Measurements from ENCODE around the gene PFDN6. TPM values are rescaled to one million over a fixed set of nuclear protein-coding genes. Genes with fewer than 3 reads are reported as not detected.

PFDN6 gene
- total and polyA plus RNA-seq, 9 of the 15 experiments (the other 6 are each of a cell fraction or from before 2014, with no cell fraction given) = 6.8 to 475 (median 216) TPM

DNA sequence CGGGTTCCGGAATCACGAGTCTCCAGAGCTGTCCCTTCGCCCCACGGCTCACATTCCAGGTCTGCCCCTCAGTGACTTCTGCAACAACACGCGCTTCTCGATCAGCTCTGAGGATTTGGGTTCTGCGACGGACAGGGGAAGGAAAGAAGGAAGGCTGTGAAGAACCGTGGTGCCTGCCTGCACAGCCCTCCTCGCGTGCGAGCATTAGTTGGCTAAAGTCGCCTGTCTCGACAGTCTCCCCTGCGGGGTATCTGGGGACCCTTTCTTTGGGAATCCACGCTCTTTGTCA lies 40.8 kb upstream of the PFDN6 start (continued):
- no peak for TF ChIP-seq RBM14 (IDR thresholded peaks at IDR 0.05; ENCODE audit: borderline replicate concordance, insufficient read depth, low read depth, low read length)
- TF ChIP-seq ZNF445 (CRISPR knock-in tag; IDR thresholded peaks at IDR 0.05; ENCODE audit: low read depth) = no peak
- TF ChIP-seq, protein P1, sequence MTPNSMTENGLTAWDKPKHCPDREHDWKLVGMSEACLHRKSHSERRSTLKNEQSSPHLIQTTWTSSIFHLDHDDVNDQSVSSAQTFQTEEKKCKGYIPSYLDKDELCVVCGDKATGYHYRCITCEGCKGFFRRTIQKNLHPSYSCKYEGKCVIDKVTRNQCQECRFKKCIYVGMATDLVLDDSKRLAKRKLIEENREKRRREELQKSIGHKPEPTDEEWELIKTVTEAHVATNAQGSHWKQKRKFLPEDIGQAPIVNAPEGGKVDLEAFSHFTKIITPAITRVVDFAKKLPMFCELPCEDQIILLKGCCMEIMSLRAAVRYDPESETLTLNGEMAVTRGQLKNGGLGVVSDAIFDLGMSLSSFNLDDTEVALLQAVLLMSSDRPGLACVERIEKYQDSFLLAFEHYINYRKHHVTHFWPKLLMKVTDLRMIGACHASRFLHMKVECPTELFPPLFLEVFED (CRISPR knock-in tag; conservative IDR thresholded peaks at IDR 0.05) = no peak
- TF ChIP-seq ZNF79 (CRISPR knock-in tag; IDR thresholded peaks at IDR 0.05; ENCODE audit: low read depth) = no peak
- TF ChIP-seq, protein P2, sequence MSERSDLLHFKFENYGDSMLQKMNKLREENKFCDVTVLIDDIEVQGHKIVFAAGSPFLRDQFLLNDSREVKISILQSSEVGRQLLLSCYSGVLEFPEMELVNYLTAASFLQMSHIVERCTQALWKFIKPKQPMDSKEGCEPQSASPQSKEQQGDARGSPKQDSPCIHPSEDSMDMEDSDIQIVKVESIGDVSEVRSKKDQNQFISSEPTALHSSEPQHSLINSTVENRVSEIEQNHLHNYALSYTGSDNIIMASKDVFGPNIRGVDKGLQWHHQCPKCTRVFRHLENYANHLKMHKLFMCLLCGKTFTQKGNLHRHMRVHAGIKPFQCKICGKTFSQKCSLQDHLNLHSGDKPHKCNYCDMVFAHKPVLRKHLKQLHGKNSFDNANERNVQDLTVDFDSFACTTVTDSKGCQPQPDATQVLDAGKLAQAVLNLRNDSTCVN (CRISPR knock-in tag; IDR thresholded peaks at IDR 0.05) = no peak
- TF ChIP-seq HNRNPH1 (optimal IDR thresholded peaks at IDR 0.05; ENCODE audit: low read depth, low read length) = no peak
- TF ChIP-seq DIDO1 (tag; IDR thresholded peaks at IDR 0.05; ENCODE audit: low read depth) = no peak; the same call in 1 of the 2 replicates
- TF ChIP-seq, protein P3, sequence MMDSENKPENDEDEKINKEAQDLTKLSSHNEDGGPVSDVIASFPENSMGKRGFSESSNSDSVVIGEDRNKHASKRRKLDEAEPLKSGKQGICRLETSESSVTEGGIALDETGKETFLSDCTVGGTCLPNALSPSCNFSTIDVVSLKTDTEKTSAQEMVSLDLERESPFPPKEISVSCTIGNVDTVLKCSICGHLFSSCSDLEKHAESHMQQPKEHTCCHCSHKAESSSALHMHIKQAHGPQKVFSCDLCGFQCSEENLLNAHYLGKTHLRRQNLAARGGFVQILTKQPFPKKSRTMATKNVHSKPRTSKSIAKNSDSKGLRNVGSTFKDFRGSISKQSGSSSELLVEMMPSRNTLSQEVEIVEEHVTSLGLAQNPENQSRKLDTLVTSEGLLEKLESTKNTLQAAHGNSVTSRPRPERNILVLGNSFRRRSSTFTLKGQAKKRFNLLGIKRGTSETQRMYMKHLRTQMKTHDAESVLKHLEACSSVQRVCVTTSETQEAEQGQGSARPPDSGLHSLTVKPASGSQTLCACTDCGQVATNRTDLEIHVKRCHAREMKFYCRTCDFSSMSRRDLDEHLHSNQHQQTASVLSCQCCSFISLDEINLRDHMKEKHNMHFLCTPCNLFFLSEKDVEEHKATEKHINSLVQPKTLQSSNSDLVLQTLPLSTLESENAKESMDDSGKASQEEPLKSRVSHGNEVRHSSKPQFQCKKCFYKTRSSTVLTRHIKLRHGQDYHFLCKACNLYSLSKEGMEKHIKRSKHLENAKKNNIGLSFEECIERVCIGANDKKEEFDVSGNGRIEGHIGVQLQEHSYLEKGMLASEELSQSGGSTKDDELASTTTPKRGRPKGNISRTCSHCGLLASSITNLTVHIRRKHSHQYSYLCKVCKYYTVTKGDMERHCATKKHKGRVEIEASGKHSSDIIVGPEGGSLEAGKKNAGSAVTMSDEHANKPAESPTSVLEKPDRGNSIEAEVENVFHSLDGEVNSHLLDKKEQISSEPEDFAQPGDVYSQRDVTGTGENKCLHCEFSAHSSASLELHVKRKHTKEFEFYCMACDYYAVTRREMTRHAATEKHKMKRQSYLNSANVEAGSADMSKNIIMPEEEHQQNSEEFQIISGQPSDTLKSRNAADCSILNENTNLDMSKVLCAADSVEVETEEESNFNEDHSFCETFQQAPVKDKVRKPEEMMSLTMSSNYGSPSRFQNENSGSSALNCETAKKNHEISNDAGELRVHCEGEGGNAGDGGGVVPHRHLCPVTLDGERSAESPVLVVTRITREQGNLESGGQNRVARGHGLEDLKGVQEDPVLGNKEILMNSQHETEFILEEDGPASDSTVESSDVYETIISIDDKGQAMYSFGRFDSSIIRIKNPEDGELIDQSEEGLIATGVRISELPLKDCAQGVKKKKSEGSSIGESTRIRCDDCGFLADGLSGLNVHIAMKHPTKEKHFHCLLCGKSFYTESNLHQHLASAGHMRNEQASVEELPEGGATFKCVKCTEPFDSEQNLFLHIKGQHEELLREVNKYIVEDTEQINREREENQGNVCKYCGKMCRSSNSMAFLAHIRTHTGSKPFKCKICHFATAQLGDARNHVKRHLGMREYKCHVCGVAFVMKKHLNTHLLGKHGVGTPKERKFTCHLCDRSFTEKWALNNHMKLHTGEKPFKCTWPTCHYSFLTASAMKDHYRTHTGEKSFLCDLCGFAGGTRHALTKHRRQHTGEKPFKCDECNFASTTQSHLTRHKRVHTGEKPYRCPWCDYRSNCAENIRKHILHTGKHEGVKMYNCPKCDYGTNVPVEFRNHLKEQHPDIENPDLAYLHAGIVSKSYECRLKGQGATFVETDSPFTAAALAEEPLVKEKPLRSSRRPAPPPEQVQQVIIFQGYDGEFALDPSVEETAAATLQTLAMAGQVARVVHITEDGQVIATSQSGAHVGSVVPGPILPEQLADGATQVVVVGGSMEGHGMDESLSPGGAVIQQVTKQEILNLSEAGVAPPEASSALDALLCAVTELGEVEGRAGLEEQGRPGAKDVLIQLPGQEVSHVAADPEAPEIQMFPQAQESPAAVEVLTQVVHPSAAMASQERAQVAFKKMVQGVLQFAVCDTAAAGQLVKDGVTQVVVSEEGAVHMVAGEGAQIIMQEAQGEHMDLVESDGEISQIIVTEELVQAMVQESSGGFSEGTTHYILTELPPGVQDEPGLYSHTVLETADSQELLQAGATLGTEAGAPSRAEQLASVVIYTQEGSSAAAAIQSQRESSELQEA (IDR thresholded peaks at IDR 0.05; ENCODE audit: low read depth) = no peak
- no peak for TF ChIP-seq FOXP1 (CRISPR knock-in tag; IDR thresholded peaks at IDR 0.05)
- no peak for TF ChIP-seq SIN3A (IDR thresholded peaks at IDR 0.05; ENCODE audit: borderline replicate concordance in 2 of 2, control insufficient read depth in 1 of 2, low read depth in 2 of 2, low read length in 2 of 2)
- no peak for TF ChIP-seq ATF7 (IDR thresholded peaks at IDR 0.05)
- no peak for TF ChIP-seq ZNF140 (CRISPR knock-in tag; IDR thresholded peaks at IDR 0.05)
- no peak for TF ChIP-seq ZBTB17 (CRISPR knock-in tag; IDR thresholded peaks at IDR 0.05)
- TF ChIP-seq HCFC1 (IDR thresholded peaks at IDR 0.05; ENCODE audit: low read depth, low read length) = no peak
- TF ChIP-seq, protein P4, sequence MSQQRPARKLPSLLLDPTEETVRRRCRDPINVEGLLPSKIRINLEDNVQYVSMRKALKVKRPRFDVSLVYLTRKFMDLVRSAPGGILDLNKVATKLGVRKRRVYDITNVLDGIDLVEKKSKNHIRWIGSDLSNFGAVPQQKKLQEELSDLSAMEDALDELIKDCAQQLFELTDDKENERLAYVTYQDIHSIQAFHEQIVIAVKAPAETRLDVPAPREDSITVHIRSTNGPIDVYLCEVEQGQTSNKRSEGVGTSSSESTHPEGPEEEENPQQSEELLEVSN (IDR thresholded peaks at IDR 0.05; ENCODE audit: borderline replicate concordance in 1 of 2, extremely low read depth in 1 of 2, insufficient read depth in 1 of 2, insufficient read length in 1 of 2, low read depth in 1 of 2, low read length in 1 of 2, poor library complexity in 1 of 2, severe bottlenecking in 1 of 2) = peak in 1 of 2 experiments; percentile 41
- TF ChIP-seq TEAD4 (IDR thresholded peaks at IDR 0.05; ENCODE audit: low read length) = peak; percentile 30; the same call in 1 of the 2 replicates
- no peak for TF ChIP-seq TEAD4 (CRISPR knock-in tag; IDR thresholded peaks at IDR 0.05; ENCODE audit: borderline replicate concordance)

Measured in K562 (cell line).